Natural killer cell (primary cell): ENCODE measurements around the gene LEF1. TPM values are rescaled to one million over a fixed set of nuclear protein-coding genes. Genes with fewer than 3 reads are reported as not detected.

Experiments used
- ATAC-seq, 3 donors: fragments of 150-1000 bp in 2 of 3; fragments of 200-7000 bp in 1 of 3; cut with Tn5 transposase; 1 replicate in 1 of 3; 2 replicates in 2 of 3; pipeline ENCODE4 v1.10.0; 2021; ENCODE audit warnings: mild to moderate bottlenecking in 2 of 3, moderate library complexity in 2 of 3
- DNase-seq, 2 donors: peaks; one replicate each; pipeline versions ENCODE4 v3.0.0 to v3.0.0-alpha.2; 2013 to 2021; ENCODE audit warnings: mixed read lengths in 1 of 2
- H3K27ac ChIP-seq: one replicate; pipeline ENCODE4 v1.5.1; 2013; ENCODE audit warnings: mild to moderate bottlenecking, low read length
- H3K27me3 ChIP-seq: one replicate; pipeline ENCODE4 v1.6.1; 2013; ENCODE audit warnings: low read length; ENCODE audit not compliant: control insufficient read depth, insufficient read depth
- H3K36me3 ChIP-seq: one replicate; pipeline ENCODE4 v1.6.1; 2013; ENCODE audit warnings: low read length; ENCODE audit not compliant: control insufficient read depth, insufficient read depth
- H3K4me1 ChIP-seq: one replicate; pipeline ENCODE4 v1.6.1; 2013; ENCODE audit warnings: low read length; ENCODE audit not compliant: control insufficient read depth, insufficient read depth
- H3K4me3 ChIP-seq: one replicate; pipeline ENCODE4 v1.5.1; 2013; ENCODE audit warnings: low read length
- H3K9me3 ChIP-seq: one replicate; pipeline ENCODE4 v1.6.1; 2013; ENCODE audit warnings: low read length; ENCODE audit not compliant: control insufficient read depth, insufficient read depth
- H3K27ac Mint-ChIP-seq, 2 donors: one replicate each; pipeline ENCODE4 v1.8.0; 2022; ENCODE audit warnings: mild to moderate bottlenecking in 2 of 2, mixed read lengths in 2 of 2, moderate library complexity in 1 of 2
- H3K27me3 Mint-ChIP-seq, 2 donors: one replicate each; pipeline ENCODE4 v1.8.0; 2022; ENCODE audit warnings: low read depth in 2 of 2, mixed read lengths in 2 of 2
- H3K36me3 Mint-ChIP-seq: one replicate; pipeline ENCODE4 v1.8.0; 2022; ENCODE audit warnings: mixed read lengths
- H3K4me1 Mint-ChIP-seq, 2 donors: one replicate each; pipeline ENCODE4 v1.8.0; 2022; ENCODE audit warnings: mixed read lengths in 2 of 2
- H3K4me3 Mint-ChIP-seq: one replicate; pipeline ENCODE4 v1.8.0; 2022; ENCODE audit warnings: mild to moderate bottlenecking, moderate library complexity, mixed read lengths
- H3K9me3 Mint-ChIP-seq, 2 donors: one replicate each; pipeline ENCODE4 v1.8.0; 2022; ENCODE audit warnings: mixed read lengths in 2 of 2
- CTCF ChIP-seq: fragments of 200-600 bp; IDR thresholded peaks from one replicate; pipeline ENCODE4 v1.8.0; 2022; ENCODE audit warnings: antibody characterized with exemption
- WGBS: methylation state at CpG from one replicate; pipeline ENCODE4 v1.1.7; 2013; ENCODE audit warnings: missing lambda C conversion rate; ENCODE audit not compliant: insufficient coverage; 5-methylcytosine and 5-hydroxymethylcytosine counted together
- intact Hi-C: fragments of 100-400 bp; cut with micrococcal nuclease; formaldehyde crosslinking; loops from one replicate; pipeline ENCODE4 v1.14.2; 2022
- total RNA-seq, 4 donors: library from RNA; stranded (reverse); fragments of 120-200 nt in 1 of 4; gene quantifications; one replicate each; pipeline versions ENCODE4 v1.2.3 to v1.2.4, GENCODE V29; 2013 to 2022

The LEF1 gene
- total RNA-seq, 3 donors from 2014 or later (not counting 1 experiment from before 2014, with no cell fraction given), result 18.7 to 39.8 (median 24.5) TPM

DNA sequence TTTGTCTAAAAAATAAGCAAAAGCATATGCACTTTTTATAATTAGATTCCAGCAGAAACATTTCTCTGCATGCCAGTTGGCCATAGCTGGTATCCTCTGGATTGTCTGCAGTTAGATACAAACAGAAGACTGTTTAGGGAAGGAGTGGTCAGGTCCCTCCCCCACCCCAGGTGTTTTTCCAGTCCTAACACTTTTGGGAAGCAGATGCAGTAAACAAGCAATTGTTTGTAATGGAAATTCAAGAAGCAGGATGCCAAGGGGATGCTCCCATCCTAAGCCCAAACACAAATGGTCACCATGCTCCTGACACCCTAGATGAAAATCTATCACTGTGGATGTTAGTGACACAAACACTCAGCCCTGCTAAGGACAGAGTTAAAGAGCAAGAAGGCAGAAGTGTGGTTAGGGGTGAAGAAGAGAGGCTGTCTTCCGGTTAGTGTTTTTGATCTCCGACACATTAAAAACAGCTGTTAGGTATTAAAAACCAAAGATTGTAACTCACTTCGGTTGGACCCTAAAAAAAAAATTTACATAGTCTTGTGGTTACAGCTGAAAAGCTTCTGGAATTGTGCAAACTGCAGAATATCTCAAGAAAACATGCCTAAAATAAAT is 7.9 kb downstream of the LEF1 start:
- no peaks in the 10 kb centered on the region for H3K36me3 ChIP-seq
- DNase-seq (peak in 1 of 2 donors; percentile 62), ATAC-seq (peak; percentile 44 to 79 (median 64))
- no peak for TF ChIP-seq CTCF
- H3K4me3 ChIP-seq, result no peak overlapping the region
- H3K27me3 ChIP-seq, result peaks cover 3% of the 10 kb centered on the region
- Mint-ChIP-seq H3K9me3 (no peaks in the 10 kb centered on the region), H3K4me1 (peaks cover 25 to 28% of the 10 kb centered on the region in 2 donors), H3K27ac (peak overlapping the region in 1 of 2 donors; percentile 21), H3K27me3 (peaks cover 4 to 11% of the 10 kb centered on the region in 2 donors), H3K36me3 (no peaks in the 10 kb centered on the region), H3K4me3 (peak overlapping the region; percentile 64)
- H3K27ac ChIP-seq, result no peak overlapping the region
- 20% methylated on average over 3 of the region's 3 CpGs for whole genome bisulfite sequencing
- H3K9me3 ChIP-seq, result no peaks in the 10 kb centered on the region
- peaks cover 13% of the 10 kb centered on the region for H3K4me1 ChIP-seq
- intact Hi-C loops, result no loop called here

- peak; percentile 53 to 60 (median 54) for ATAC-seq
- no peak overlapping the region for H3K4me3 ChIP-seq
Measured at GRCh38 chr4:108159845-108160244, 8.9 kb downstream of the LEF1 start.

GRCh38 chr4:108157655-108158054 is 11.1 kb downstream of the LEF1 start:
- WGBS, result no CpG with 5 or more reads among the region's 2 CpGs
- H3K4me3 ChIP-seq, result no peak overlapping the region
- no peak for DNase-seq

More at GRCh38 chr4:108159845-108160244, 8.9 kb downstream of the LEF1 start:
- no peaks in the 10 kb centered on the region for H3K36me3 Mint-ChIP-seq
- Histone ChIP-seq H3K27ac (no peak overlapping the region), H3K36me3 (no peaks in the 10 kb centered on the region), H3K9me3 (no peaks in the 10 kb centered on the region), H3K27me3 (peaks cover 1% of the 10 kb centered on the region), H3K4me1 (peaks cover 9% of the 10 kb centered on the region)
- H3K27me3 Mint-ChIP-seq, result peaks cover under 1 to 19% of the 10 kb centered on the region in 2 donors
- intact Hi-C loops, result no loop called here
- no peak for TF ChIP-seq CTCF
- DNase-seq, result peak in 1 of 2 donors; percentile 57
- H3K27ac Mint-ChIP-seq, result no peak overlapping the region
- WGBS, result 13% methylated on average over 5 of the region's 5 CpGs
- H3K4me3 Mint-ChIP-seq, result peak overlapping the region; percentile 64
- H3K4me1 Mint-ChIP-seq, result peaks cover 21 to 24% of the 10 kb centered on the region in 2 donors
- H3K9me3 Mint-ChIP-seq, result no peaks in the 10 kb centered on the region

More at GRCh38 chr4:108157655-108158054, 11.1 kb downstream of the LEF1 start:
- no peaks in the 10 kb centered on the region for H3K36me3 Mint-ChIP-seq
- Histone ChIP-seq H3K4me1 (peaks cover 9% of the 10 kb centered on the region), H3K27ac (no peak overlapping the region), H3K27me3 (no peaks in the 10 kb centered on the region), H3K36me3 (no peaks in the 10 kb centered on the region), H3K9me3 (no peaks in the 10 kb centered on the region)
- no peak for TF ChIP-seq CTCF
- ATAC-seq, result no peak
- H3K27ac Mint-ChIP-seq, result no peak overlapping the region
- peaks cover 0 to 12% of the 10 kb centered on the region in 2 donors for H3K27me3 Mint-ChIP-seq
- H3K4me1 Mint-ChIP-seq, result peaks cover 21 to 24% of the 10 kb centered on the region in 2 donors
- H3K4me3 Mint-ChIP-seq, result no peak overlapping the region
- intact Hi-C loops, result no loop called here
- H3K9me3 Mint-ChIP-seq, result no peaks in the 10 kb centered on the region
